Measurements from ENCODE around the gene NOVA2. TPM values are rescaled to one million over a fixed set of nuclear protein-coding genes. Genes with fewer than 3 reads are reported as not detected.

NOVA2 gene
- total RNA-seq, 4 donors from 2014 or later, result 0.74 to 10.9 (median 3.8) TPM

DNA sequence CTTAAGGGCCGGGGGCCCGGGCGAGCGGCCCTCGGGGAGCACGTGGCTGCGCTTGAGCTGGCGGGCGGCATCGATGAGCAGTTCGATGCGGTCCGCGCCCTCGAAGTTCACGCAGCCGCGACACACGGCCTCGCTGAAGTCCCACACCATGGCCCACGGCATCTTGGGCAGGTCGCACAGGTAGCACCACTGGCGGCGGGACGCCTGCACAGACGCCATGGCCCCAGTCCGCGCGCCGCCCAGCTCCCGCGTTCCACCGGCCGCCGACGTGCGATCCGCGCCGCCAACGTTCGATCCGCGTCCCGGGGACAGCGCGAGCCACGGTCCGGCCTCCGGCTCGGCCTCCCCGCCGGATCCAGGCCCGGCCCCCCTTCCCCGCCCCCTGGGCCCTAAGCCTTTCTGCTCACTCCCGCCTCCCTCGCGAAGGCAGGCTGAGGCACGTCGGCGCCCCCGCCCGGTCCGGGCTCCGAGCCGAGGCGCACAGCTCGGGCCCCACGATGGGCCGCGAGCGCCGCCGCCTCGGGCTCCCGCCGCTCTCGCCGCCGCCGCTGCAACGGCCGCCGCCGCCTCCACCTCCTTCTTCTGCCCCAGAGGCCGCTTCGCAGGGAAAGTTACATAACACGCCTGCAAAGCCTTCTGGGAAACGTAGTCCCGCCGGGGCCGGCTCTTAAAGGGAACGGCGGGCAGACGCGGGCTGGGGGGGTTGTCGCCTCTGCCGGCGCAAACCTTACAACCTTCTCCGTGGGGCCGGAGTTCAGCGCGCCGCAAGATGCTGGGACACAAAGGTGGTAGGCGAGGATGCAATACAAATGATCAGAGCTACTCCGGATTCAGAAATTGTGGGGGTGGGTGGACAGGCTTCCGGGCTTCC, 87.9 kb downstream of the NOVA2 start, which contains the start of gene IRF2BP1:
Gene IRF2BP1, minus strand, starts transcription at position 586 of the 871 bp plus-strand sequence. Its CDS starts 367 bp downstream, at position 219.
- peak; percentile 74 for ATAC-seq (ENCODE audit: low FRiP score)

GRCh38 chr19:45884682-45885555, 88.7 kb downstream of the NOVA2 start:
- TF ChIP-seq, protein P1, sequence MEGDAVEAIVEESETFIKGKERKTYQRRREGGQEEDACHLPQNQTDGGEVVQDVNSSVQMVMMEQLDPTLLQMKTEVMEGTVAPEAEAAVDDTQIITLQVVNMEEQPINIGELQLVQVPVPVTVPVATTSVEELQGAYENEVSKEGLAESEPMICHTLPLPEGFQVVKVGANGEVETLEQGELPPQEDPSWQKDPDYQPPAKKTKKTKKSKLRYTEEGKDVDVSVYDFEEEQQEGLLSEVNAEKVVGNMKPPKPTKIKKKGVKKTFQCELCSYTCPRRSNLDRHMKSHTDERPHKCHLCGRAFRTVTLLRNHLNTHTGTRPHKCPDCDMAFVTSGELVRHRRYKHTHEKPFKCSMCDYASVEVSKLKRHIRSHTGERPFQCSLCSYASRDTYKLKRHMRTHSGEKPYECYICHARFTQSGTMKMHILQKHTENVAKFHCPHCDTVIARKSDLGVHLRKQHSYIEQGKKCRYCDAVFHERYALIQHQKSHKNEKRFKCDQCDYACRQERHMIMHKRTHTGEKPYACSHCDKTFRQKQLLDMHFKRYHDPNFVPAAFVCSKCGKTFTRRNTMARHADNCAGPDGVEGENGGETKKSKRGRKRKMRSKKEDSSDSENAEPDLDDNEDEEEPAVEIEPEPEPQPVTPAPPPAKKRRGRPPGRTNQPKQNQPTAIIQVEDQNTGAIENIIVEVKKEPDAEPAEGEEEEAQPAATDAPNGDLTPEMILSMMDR (IDR thresholded peaks at IDR 0.05), result no peak
- ATAC-seq (ENCODE audit: low FRiP score), result no peak
- no peak for DNase-seq (ENCODE audit: low spot score)

More for the DNA sequence above, 87.9 kb downstream of the NOVA2 start, which contains the start of gene IRF2BP1:
- TF ChIP-seq, protein P1 (IDR thresholded peaks at IDR 0.05), result no peak
- DNase-seq (ENCODE audit: low spot score), result peak; percentile 64

- ATAC-seq (ENCODE audit: low FRiP score) (no peak), DNase-seq (ENCODE audit: low spot score) (no peak)
- TF ChIP-seq, protein P1 (IDR thresholded peaks at IDR 0.05), result no peak
Observed at GRCh38 chr19:45883881-45884681, 89.6 kb downstream of the NOVA2 start.

Small RNA genes lying within 50 kb of the gene (small RNA-seq; reads per million reads assigned to genes)
- 66.9 reads per million, percentile 96 among the genes with 10 or more reads in this experiment for gene MIR769

Other genes starting within 250 kb of the NOVA2 start
- 1 to 10 TPM; 5.8 to 7.6 (median 6.7) TPM for gene FBXO46, start 243.0 kb downstream of the NOVA2 start, total RNA-seq
- gene MEIOSIN, start 240.4 kb downstream of the NOVA2 start, total RNA-seq, result not detected
- 10 to 100 TPM in 1 of 4 donors, 1 to 10 TPM in 3; 4.3 to 13.4 (median 7.8) TPM for gene SIX5, start 204.6 kb downstream of the NOVA2 start, total RNA-seq
- gene DMPK, start 191.4 kb downstream of the NOVA2 start, total RNA-seq, result 10 to 100 TPM in 3 of 4 donors, 1 to 10 TPM in 1; 9.4 to 30.1 (median 23.2) TPM
- gene DMWD, start 181.0 kb downstream of the NOVA2 start, total RNA-seq, result 10 to 100 TPM; 26.2 to 42.5 (median 35.9) TPM
- under 1 TPM in 1 of 4 donors, not detected in 3; 0.24 TPM for gene RSPH6A, start 158.6 kb downstream of the NOVA2 start, total RNA-seq
- 10 to 100 TPM; 17.3 to 35.2 (median 27.1) TPM for gene SYMPK, start 110.7 kb downstream of the NOVA2 start, total RNA-seq
- under 1 TPM in 2 of 4 donors, not detected in 2; 0.38 to 0.79 TPM for gene FOXA3, start 109.5 kb downstream of the NOVA2 start, total RNA-seq
- gene IRF2BP1, start 87.7 kb downstream of the NOVA2 start, total RNA-seq, result 10 to 100 TPM; 10.6 to 14.2 (median 11.2) TPM
- 1 to 10 TPM; 1.3 to 6.8 (median 2.6) TPM for gene MYPOP, start 71.3 kb downstream of the NOVA2 start, total RNA-seq
- gene NANOS2, start 59.1 kb downstream of the NOVA2 start, total RNA-seq, result not detected
- 10 to 100 TPM in 1 of 4 donors, 1 to 10 TPM in 3; 3.6 to 10.4 (median 6.1) TPM for gene CCDC61, start 21.6 kb upstream of the NOVA2 start, total RNA-seq
- gene PGLYRP1, start 49.2 kb upstream of the NOVA2 start, total RNA-seq, result not detected
- gene IGFL4, start 67.1 kb upstream of the NOVA2 start, total RNA-seq, result not detected
- gene IGFL3, start 150.8 kb upstream of the NOVA2 start, total RNA-seq, result not detected
- gene IGFL2, start 174.4 kb upstream of the NOVA2 start, total RNA-seq, result 1 to 10 TPM in 1 of 4 donors, under 1 TPM in 1, not detected in 2; 0.84 to 1.5 TPM